ENCODE data around the gene MIEN1.
"Not testable (repeated sequence)": the region's sequence is repeated elsewhere in the genome, so short reads cannot be mapped to it uniquely, and the experiment has no call there.

The MIEN1 gene

DNA sequence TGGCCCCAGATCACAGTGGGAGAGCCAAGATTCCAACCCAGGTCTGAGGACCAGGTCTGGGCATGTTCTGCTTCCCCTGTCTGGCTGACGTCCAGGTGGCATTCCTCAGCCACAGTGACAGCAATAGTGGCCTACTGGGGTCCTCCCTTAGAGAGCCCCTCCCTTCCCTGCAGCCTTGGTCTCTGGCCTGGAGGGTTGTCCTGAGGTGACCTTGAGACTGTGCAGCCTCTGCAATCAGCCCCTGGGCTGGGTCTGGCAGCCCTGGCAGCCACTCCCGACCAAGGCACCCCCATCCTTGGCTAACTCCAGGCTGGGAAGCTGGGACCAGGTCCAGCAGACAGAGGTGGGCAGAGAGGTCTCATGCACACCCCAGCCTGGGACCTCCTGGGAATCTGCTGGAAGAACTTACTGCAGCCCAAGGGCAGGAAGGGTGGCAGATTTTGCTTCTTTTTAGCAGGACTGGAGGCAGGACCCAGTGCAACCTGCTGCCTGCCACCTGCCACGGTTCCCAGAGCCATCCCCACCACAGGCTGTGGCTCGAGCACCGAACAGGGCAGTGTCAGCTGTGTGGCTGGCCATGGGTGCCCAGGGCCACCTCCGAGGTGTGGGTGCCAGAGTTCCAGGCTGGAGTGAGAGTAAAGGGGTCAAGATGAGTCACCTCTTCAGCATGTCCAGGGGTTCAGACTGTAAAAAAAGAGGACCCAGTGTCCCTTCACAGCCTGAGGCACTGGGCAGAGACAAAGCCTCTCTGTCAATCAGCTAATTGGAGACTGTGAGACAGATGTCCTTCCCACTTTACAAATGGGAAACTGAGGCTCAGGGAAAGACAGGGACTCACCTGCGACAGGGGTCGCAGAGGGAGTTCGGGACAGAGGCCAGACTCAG lies 20.0 kb upstream of the MIEN1 start:
- no peak overlapping the region for H3K4me3 ChIP-seq (ENCODE audit: low read depth, low read length)
- TF ChIP-seq, protein P1, sequence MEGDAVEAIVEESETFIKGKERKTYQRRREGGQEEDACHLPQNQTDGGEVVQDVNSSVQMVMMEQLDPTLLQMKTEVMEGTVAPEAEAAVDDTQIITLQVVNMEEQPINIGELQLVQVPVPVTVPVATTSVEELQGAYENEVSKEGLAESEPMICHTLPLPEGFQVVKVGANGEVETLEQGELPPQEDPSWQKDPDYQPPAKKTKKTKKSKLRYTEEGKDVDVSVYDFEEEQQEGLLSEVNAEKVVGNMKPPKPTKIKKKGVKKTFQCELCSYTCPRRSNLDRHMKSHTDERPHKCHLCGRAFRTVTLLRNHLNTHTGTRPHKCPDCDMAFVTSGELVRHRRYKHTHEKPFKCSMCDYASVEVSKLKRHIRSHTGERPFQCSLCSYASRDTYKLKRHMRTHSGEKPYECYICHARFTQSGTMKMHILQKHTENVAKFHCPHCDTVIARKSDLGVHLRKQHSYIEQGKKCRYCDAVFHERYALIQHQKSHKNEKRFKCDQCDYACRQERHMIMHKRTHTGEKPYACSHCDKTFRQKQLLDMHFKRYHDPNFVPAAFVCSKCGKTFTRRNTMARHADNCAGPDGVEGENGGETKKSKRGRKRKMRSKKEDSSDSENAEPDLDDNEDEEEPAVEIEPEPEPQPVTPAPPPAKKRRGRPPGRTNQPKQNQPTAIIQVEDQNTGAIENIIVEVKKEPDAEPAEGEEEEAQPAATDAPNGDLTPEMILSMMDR (IDR thresholded peaks at IDR 0.05; ENCODE audit: borderline replicate concordance, insufficient read depth, low read depth, low read length): no peak

GRCh38 chr17:39748444-39749034 lies 18.2 kb upstream of the MIEN1 start:
- not testable (repeated sequence) for H3K4me3 ChIP-seq (ENCODE audit: low read depth, low read length)

DNA sequence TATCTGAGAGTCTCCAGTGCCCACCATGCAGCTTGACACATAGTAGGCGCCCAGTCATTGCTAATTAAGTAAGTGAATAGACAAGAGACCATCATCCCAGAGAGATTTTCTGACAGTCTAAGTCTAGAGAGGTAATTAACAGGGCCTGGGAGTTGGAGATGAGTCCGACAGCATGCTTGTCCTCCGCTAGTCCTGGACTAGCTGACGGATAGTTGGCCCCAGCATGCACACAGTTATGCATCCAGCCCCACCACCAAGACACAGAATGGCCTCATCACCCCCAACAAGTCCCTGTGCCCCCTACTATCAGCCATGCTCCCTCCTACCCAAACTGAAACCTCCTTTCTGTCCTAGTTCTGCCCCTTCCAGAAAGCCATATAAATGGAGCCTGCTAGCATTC lies 17.4 kb upstream of the MIEN1 start:
- no peak overlapping the region for H3K4me3 ChIP-seq (ENCODE audit: low read depth, low read length)
- TF ChIP-seq, protein P1 (IDR thresholded peaks at IDR 0.05; ENCODE audit: borderline replicate concordance, insufficient read depth, low read depth, low read length): no peak

DNA sequence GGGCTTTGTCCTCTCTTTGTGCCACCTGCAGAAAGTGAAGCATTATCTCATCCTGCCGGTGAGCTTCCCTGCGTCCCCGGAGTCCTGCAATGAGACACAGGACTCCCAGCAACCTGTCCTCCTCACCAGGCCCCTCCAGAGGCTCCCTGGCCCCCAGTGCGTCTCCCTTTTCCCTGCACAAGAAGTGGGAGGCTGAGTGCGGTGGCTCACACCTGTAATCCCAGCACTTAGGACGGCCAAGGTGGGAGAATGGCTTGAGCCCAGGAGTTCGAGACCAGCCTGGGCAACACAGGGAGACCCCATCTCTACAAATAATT lies 15.8 kb upstream of the MIEN1 start:
- TF ChIP-seq, protein P1 (IDR thresholded peaks at IDR 0.05; ENCODE audit: borderline replicate concordance, insufficient read depth, low read depth, low read length): no peak
- H3K4me3 ChIP-seq (ENCODE audit: low read depth, low read length): no peak overlapping the region

GRCh38 chr17:39745335-39746144 lies 15.2 kb upstream of the MIEN1 start:
- TF ChIP-seq, protein P1 (IDR thresholded peaks at IDR 0.05; ENCODE audit: borderline replicate concordance, insufficient read depth, low read depth, low read length): no peak
- H3K4me3 ChIP-seq (ENCODE audit: low read depth, low read length): no peak overlapping the region

DNA sequence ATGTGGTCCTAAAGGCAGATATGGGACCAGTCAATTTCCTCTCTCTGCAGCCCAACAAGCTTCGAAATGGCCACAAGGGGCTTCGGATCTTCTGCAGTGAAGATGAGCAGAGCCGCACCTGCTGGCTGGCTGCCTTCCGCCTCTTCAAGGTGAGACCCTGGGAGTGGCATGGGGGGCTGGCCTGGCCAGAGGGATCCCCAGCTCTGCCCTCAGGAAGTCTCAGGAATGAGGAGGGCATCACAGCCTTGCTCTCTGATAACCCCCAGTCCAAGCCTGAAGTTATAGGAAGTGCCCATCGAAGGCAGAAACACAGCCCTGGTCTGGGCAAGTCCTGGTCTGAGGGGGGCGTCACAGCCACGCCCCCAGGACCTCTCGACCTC lies 14.5 kb upstream of the MIEN1 start:
- TF ChIP-seq, protein P1 (IDR thresholded peaks at IDR 0.05; ENCODE audit: borderline replicate concordance, insufficient read depth, low read depth, low read length): no peak
- H3K4me3 ChIP-seq (ENCODE audit: low read depth, low read length): no peak overlapping the region

GRCh38 chr17:39744075-39744835 lies 13.9 kb upstream of the MIEN1 start:
- TF ChIP-seq, protein P1 (IDR thresholded peaks at IDR 0.05; ENCODE audit: borderline replicate concordance, insufficient read depth, low read depth, low read length): no peak
- H3K4me3 ChIP-seq (ENCODE audit: low read depth, low read length): no peak overlapping the region
